Measurements from ENCODE around the gene PCSK9.
"Not testable (repeated sequence)": the region's sequence is repeated elsewhere in the genome, so short reads cannot be mapped to it uniquely, and the experiment has no call there.

The PCSK9 gene

DNA sequence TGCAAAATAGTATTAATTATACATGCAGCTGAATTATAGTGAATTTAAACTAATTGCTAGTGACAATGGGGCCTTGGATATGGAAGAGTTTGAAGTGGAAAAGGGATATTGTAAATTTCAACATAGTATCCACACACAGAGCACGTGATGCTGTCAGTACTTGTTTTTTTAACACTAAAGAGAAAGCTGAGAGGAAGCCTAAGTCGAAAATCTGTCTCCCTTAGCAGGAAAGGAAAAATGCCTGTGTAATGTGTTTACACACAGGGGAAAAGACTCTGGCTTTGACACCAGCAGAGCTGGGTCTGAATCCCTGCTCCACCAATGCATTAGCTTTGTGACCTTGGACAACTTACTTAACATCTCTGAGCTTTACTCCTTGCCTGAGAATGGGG, 42.6 kb downstream of the PCSK9 start:
- DNase-seq, result no peak

DNA sequence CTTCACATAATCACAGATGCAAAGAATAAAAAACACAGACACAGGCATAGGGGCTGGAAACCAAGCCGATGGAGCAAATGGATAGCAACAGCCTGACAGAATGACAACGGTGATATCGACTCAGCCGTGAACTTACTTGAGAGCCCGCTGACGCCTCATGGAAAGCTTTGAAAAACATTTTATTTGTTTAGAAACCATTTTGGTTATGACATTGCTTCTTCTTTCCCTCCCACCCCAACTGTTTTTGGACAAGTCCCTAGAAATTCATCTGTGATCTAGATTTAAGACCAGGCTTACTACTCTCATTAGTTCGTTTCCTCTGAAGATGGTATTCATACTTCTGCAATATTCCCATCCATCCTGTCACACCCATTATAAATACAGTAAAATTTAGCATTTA, 44.9 kb downstream of the PCSK9 start:
- no peak for DNase-seq

DNA sequence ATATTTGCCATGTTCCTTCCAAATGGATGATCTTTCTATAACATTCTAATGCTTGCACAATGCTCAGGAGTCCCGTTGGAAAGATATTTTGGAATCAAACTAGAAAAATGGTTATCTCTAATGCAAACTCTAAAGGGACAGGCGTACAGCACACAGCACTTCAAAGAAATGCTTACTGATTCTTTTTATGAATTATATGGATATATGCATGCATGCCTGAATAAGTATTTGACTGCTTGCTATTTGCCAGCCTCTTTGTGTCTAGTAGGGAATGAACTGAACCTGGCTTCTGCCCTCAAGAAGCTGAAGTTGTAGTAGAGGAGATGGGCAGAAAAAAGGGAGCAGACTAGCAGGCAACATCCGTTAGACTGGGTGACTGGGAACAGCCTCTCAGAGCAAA, 48.1 kb downstream of the PCSK9 start:
- DNase-seq, result no peak

DNA sequence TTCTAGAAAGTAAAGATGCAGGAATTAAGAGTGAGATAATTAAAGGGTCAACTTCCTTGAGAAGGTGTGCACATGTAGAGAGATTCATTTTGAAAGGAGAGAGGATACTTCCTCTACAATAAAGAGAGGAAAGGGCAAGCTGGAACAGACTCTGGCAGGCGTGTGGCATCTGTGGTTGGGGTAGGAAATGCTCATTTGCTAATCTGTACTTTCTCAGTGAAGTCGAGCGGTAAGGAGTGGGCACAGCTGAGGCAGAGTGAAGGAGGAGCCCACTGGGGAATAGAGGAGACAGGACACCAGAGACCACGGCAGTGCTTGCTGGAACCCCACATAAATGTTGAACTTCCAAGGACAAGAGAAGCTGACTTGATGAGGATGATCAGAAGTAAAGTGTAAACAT, 49.1 kb downstream of the PCSK9 start:
- DNase-seq, result no peak

DNA sequence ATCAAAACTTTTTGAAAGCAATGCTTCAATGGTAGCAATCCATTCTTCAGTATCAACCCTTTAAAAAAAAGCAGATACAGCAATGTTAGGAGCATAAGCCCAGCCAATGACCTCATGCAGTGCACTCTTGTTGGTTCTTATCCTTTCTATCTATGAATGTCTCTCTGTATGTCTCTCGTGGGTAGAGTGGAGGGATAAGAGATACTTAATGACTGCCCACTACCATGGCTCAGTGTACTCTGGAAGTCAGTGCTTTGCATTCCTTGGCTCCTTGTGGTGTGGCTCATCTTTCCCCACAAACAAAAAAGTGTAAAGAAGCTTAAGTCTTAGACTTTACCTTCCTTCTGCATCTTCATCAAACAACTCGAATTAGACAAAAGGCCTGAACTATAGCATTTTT, 50.3 kb downstream of the PCSK9 start:
- no peak for DNase-seq

DNA sequence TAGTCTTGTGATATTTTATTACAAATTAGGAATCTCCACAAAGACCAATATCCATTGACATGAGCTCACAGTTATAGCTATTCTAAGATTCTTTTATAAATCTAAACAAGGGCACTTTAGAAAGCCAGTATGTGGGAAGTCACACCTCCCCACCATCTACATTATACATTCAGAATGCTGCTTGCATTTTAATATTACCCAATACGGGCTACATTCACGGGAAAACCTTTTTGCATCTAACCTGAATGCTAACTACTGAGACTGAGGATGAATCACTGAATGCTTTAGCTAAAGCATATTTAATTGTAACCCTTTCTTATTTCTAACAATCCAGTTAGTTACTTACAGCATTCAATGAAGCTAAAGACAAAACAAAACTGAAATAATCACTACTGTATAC, 53.1 kb downstream of the PCSK9 start:
- DNase-seq, result no peak

DNA sequence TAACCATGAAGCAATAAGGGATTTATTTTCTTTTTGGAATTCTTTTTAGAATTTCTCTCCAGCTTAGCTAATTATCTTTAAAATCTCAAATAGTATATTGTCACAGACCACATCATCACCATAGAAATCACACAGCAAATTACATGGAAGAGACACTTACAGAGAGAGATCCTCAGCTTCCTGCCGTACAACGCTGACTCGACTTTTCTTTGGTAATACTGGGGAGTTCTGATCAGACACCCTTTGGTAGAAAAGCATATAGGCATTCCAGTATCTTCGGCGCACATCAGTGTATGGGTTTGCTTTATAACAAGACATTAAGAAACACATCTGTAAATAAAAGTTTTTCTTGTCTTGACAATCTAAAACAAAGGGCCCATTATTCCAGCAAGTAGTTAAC, 55.7 kb downstream of the PCSK9 start:
- no peak for DNase-seq

DNA sequence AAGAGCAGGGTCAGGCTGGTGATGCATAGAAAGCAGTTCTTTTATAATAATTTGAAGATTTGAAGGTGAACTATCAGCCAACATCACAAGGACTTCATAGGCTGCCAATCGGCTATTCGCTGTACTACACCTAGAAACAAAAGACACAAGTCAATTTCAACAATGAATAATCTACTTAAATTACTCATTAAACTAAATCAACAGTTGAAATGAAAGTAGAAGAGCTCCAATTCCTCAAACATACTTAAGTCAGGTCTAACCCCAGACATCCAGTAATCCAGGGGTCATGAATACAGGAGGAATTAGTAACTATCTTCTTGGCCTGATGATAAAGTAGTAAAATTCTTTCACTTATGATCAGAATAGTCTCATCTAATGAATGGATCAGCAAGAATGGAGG, 64.5 kb downstream of the PCSK9 start:
- no peak for DNase-seq

DNA sequence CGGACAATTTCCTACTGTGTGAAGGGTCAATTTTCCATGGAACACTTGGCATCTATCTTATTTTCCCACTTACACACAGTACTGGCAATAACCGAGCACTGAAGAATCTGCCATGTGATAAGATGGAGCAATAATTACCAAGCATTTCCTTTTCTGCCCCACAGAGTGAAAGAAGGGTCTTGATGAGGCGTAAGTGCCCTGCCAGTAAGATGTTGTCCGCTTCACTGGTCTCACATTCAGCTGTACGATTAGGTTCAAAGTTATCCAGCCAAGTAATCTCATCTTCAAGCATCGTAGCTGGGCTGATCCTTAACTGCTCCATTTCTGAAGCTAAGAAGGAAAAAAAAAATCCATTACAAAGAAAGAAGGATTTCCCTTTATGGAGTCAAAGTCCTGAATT, 67.8 kb downstream of the PCSK9 start:
- DNase-seq, result no peak

DNA sequence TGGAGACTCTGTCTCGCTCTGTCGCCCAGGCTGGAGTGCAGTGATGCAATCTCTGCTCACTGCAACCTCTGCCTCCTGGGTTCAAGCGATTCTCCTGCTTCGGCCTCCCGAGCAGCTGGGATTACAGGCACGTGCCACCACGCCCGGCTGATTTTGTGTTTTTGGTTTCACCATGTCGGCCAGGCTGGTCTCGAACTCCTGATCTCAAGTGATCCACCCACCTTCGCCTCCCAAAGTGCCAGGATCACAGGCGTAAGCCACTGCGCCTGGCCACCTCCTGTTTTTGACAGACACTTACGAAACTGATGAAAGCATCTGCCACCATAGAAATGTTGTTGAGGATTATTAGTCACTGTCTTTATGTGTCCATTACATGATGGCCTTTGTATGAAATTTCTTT, 69.7 kb downstream of the PCSK9 start:
- not testable (repeated sequence) for DNase-seq
